H1 (cell line): ENCODE results near the gene CCDC40. TPM values are rescaled to one million over a fixed set of nuclear protein-coding genes. Genes with fewer than 3 reads are reported as not detected.

Experiments used
- CTCF ChIA-PET: fragments of 300-600 bp; sonication (Branson Sonifier 250); formaldehyde crosslinking; loops from one replicate; lab custom pipeline; 2021; ENCODE audit not compliant: partially characterized antibody; lab: Charles Lee
- POLR2A ChIA-PET: fragments of 300-600 bp; sonication (Branson Sonifier 250); formaldehyde crosslinking; loops from one replicate; lab custom pipeline; 2021; ENCODE audit warnings: inconsistent platforms; ENCODE audit not compliant: partially characterized antibody; lab: Charles Lee
- DNase-seq, 2 experiments: peaks; one replicate each; pipeline versions ENCODE4 v3.0.0 to v3.0.0-alpha.2; 2010 to 2022; ENCODE audit warnings: low spot score in 2 of 2, low read depth in 1 of 2, mixed read lengths in 1 of 2
- FAIRE-seq: peaks from 2 replicates; lab custom pipeline; 2011; peaks lifted over from hg19 to GRCh38; lab: Jason Lieb, UNC
- H2AFZ ChIP-seq: 2 replicates; pipeline ENCODE4 v1.8.1; 2012; ENCODE audit warnings: low read length, inconsistent platforms
- H2AK5ac ChIP-seq: 2 replicates; pipeline ENCODE4 v1.6.1; 2013; ENCODE audit warnings: low read depth, low read length
- H2BK120ac ChIP-seq: replicated peaks from 2 replicates; pipeline ENCODE3; 2013; ENCODE audit warnings: low read depth, low read length, inconsistent platforms
- H2BK12ac ChIP-seq: 2 replicates; pipeline ENCODE4 v1.6.1; 2013; ENCODE audit warnings: low read depth, low read length
- H2BK15ac ChIP-seq: 2 replicates; pipeline ENCODE4 v1.6.1; 2013; ENCODE audit warnings: low read length
- H2BK20ac ChIP-seq: 2 replicates; pipeline ENCODE4 v1.6.1; 2013; ENCODE audit warnings: low read length
- H2BK5ac ChIP-seq: 2 replicates; pipeline ENCODE4 v1.6.1; 2013; ENCODE audit warnings: low read depth, low read length
- H3K14ac ChIP-seq: 2 replicates; pipeline ENCODE4 v1.6.1; 2013; ENCODE audit warnings: inconsistent platforms; ENCODE audit not compliant: insufficient read length
- H3K18ac ChIP-seq: 2 replicates; pipeline ENCODE4 v1.6.1; 2013; ENCODE audit warnings: low read length; ENCODE audit errors: extremely low read depth
- H3K23ac ChIP-seq: 2 replicates; pipeline ENCODE4 v1.6.1; 2013; ENCODE audit warnings: inconsistent platforms; ENCODE audit not compliant: insufficient read length
- H3K23me2 ChIP-seq: 2 replicates; pipeline ENCODE4 v1.6.1; 2013; ENCODE audit warnings: low read depth, low read length
- H3K27ac ChIP-seq: 2 replicates; pipeline ENCODE4 v1.6.1; 2011; ENCODE audit warnings: low read depth, low read length, inconsistent platforms
- H3K27me3 ChIP-seq, 4 experiments: replicated peaks in 1 of 4; 1 replicate in 1 of 4; 2 replicates in 3 of 4; pipeline versions ENCODE4 v1.6.1 to v1.8.1; 2011 to 2013; ENCODE audit warnings: low read length in 3 of 4, mild to moderate bottlenecking in 3 of 4, inconsistent platforms in 2 of 4, mixed read lengths in 2 of 4, moderate library complexity in 1 of 4; ENCODE audit not compliant: control insufficient read depth in 3 of 4, insufficient read depth in 3 of 4; ENCODE audit errors: extremely low read depth in 1 of 4
- H3K36me3 ChIP-seq, 4 experiments: 2 replicates each; pipeline versions ENCODE4 v1.6.1 to v1.8.1; 2011 to 2013; ENCODE audit warnings: mild to moderate bottlenecking in 4 of 4, low read length in 3 of 4, moderate library complexity in 2 of 4, control low read depth in 1 of 4, inconsistent platforms in 1 of 4; ENCODE audit not compliant: insufficient read depth in 4 of 4, control insufficient read depth in 2 of 4
- H3K4ac ChIP-seq: replicated peaks from 2 replicates; pipeline ENCODE3; 2013; ENCODE audit warnings: low read length, low read depth, mixed read lengths, inconsistent platforms; ENCODE audit not compliant: insufficient read length
- H3K4me1 ChIP-seq, 4 experiments: replicated peaks in 1 of 4; 1 replicate in 1 of 4; 2 replicates in 3 of 4; pipeline versions ENCODE4 v1.6.1 to v1.8.1; 2011 to 2013; ENCODE audit warnings: low read length in 3 of 4, inconsistent platforms in 2 of 4, mixed read lengths in 1 of 4; ENCODE audit not compliant: insufficient read depth in 4 of 4, control insufficient read depth in 3 of 4
- H3K4me2 ChIP-seq, 2 experiments: 2 replicates each; pipeline versions ENCODE4 v1.6.1 to v1.8.1; 2011 to 2013; ENCODE audit warnings: low read depth in 2 of 2, low read length in 2 of 2, control low read depth in 1 of 2, inconsistent platforms in 1 of 2, mild to moderate bottlenecking in 1 of 2; ENCODE audit not compliant: insufficient read depth in 1 of 2
- H3K4me3 ChIP-seq, 4 experiments: fragments of 200-600, 300-600 bp in 1 of 4; sonication (generic), shearing (Covaris generic), sonication (Bioruptor Twin) in 1 of 4; 2 replicates each; pipeline versions ENCODE4 v1.5.1 to v1.8.1; 2011 to 2016; ENCODE audit warnings: low read length in 4 of 4, low read depth in 3 of 4, control low read depth in 2 of 4, inconsistent platforms in 2 of 4, mild to moderate bottlenecking in 2 of 4, mixed read lengths in 1 of 4, moderate library complexity in 1 of 4; ENCODE audit not compliant: insufficient read depth in 2 of 4; ENCODE audit errors: extremely low read depth in 1 of 4
- H3K56ac ChIP-seq: replicated peaks from 2 replicates; pipeline ENCODE3; 2013; ENCODE audit warnings: low read depth, mild to moderate bottlenecking, mixed read lengths, low read length, inconsistent platforms; ENCODE audit not compliant: insufficient read length
- H3K79me1 ChIP-seq: 2 replicates; pipeline ENCODE4 v1.6.1; 2013; ENCODE audit warnings: low read depth, low read length, control low read depth
- H3K79me2 ChIP-seq, 2 experiments: 2 replicates each; pipeline versions ENCODE4 v1.6.1 to v1.8.1; 2012 to 2013; ENCODE audit warnings: low read length in 2 of 2, mild to moderate bottlenecking in 2 of 2, inconsistent platforms in 1 of 2; ENCODE audit not compliant: insufficient read depth in 2 of 2, control insufficient read depth in 1 of 2
- H3K9ac ChIP-seq, 4 experiments: replicated peaks in 1 of 4; 1 replicate in 1 of 4; 2 replicates in 3 of 4; pipeline versions ENCODE4 v1.6.1 to v1.8.1; 2011 to 2013; ENCODE audit warnings: low read depth in 3 of 4, low read length in 3 of 4, control low read depth in 2 of 4, mild to moderate bottlenecking in 2 of 4, moderate library complexity in 2 of 4, inconsistent platforms in 1 of 4; ENCODE audit errors: extremely low read depth in 1 of 4
- H3K9me3 ChIP-seq, 2 experiments: 2 replicates each; pipeline versions ENCODE4 v1.6.1 to v1.8.1; 2012 to 2013; ENCODE audit warnings: mild to moderate bottlenecking in 2 of 2, moderate library complexity in 2 of 2, control low read depth in 1 of 2, inconsistent platforms in 1 of 2, low read depth in 1 of 2, low read length in 1 of 2, mixed read lengths in 1 of 2; ENCODE audit not compliant: insufficient read depth in 2 of 2
- H4K20me1 ChIP-seq, 2 experiments: replicated peaks in 1 of 2; 2 replicates each; pipeline versions ENCODE3 to v1.8.1; 2011 to 2013; ENCODE audit warnings: inconsistent platforms in 2 of 2, low read length in 2 of 2, mild to moderate bottlenecking in 1 of 2; ENCODE audit not compliant: insufficient read depth in 2 of 2, control insufficient read depth in 1 of 2
- H4K5ac ChIP-seq: 2 replicates; pipeline ENCODE4 v1.6.1; 2013; ENCODE audit warnings: low read length, low read depth, mixed read lengths, inconsistent platforms; ENCODE audit not compliant: insufficient read length
- H4K8ac ChIP-seq: 2 replicates; pipeline ENCODE4 v1.8.0; 2013; ENCODE audit warnings: mild to moderate bottlenecking, moderate library complexity, low read length, inconsistent platforms; ENCODE audit not compliant: insufficient read depth; ENCODE audit errors: extremely low read depth
- H4K91ac ChIP-seq: replicated peaks from 2 replicates; pipeline ENCODE3; 2013; ENCODE audit warnings: low read length, mixed read lengths, inconsistent platforms; ENCODE audit not compliant: insufficient read length
- ASH2L ChIP-seq: fragments of 200-600, 300-600 bp; sonication (generic); IDR thresholded peaks from one replicate; pipeline ENCODE4 v1.7.1; 2017; ENCODE audit warnings: low read length
- BCL11A ChIP-seq, 2 experiments: IDR thresholded peaks; one replicate each; pipeline ENCODE4 v1.6.1; 2011; ENCODE audit warnings: low read depth in 2 of 2, low read length in 2 of 2, mild to moderate bottlenecking in 2 of 2
- EZH2 ChIP-seq: fragments of 200-600 bp; sonication (generic); IDR thresholded peaks from 2 replicates; pipeline ENCODE4 v1.7.1; 2012; ENCODE audit warnings: low read depth, mild to moderate bottlenecking, moderate library complexity, low read length, inconsistent platforms; ENCODE audit not compliant: severe bottlenecking
- KDM4A ChIP-seq: IDR thresholded peaks from one replicate; pipeline ENCODE4 v1.7.1; 2012; ENCODE audit warnings: low read depth, mild to moderate bottlenecking, moderate library complexity, low read length, inconsistent platforms; ENCODE audit not compliant: severe bottlenecking
- KDM5A ChIP-seq: fragments of 200-600 bp; IDR thresholded peaks from 2 replicates; pipeline ENCODE4 v1.7.1; 2012; ENCODE audit warnings: mild to moderate bottlenecking, low read length, inconsistent platforms, mixed read lengths
- MAFK ChIP-seq: IDR thresholded peaks from 2 replicates; pipeline ENCODE4 v1.6.1; 2012; ENCODE audit warnings: low read depth, mild to moderate bottlenecking, improper control_type of control experiment, low read length
- NANOG ChIP-seq: IDR thresholded peaks from 2 replicates; pipeline ENCODE4 v1.6.1; 2011; ENCODE audit warnings: low read length, low read depth, mild to moderate bottlenecking, inconsistent platforms; ENCODE audit not compliant: insufficient read depth, poor library complexity, severe bottlenecking
- PHF8 ChIP-seq: fragments of 200-600 bp; sonication (generic); conservative IDR thresholded peaks from 2 replicates; pipeline ENCODE4 v1.7.1; 2012; ENCODE audit warnings: low read depth, mild to moderate bottlenecking, inconsistent platforms, low read length, moderate library complexity
- POU5F1 ChIP-seq: IDR thresholded peaks from 2 replicates; pipeline ENCODE4 v1.6.1; 2011; ENCODE audit warnings: low read depth, mild to moderate bottlenecking, low read length, moderate library complexity
- SP4 ChIP-seq: IDR thresholded peaks from 2 replicates; pipeline ENCODE4 v1.6.1; 2012; ENCODE audit warnings: low read length, inconsistent platforms
- TAF1 ChIP-seq: IDR thresholded peaks from 2 replicates; pipeline ENCODE4 v1.6.1; 2011; ENCODE audit warnings: mild to moderate bottlenecking, low read depth, low read length
- TBP ChIP-seq: IDR thresholded peaks from 2 replicates; pipeline ENCODE4 v1.6.1; 2011; ENCODE audit warnings: low read depth, low read length, improper control_type of control experiment
- YY1 ChIP-seq: IDR thresholded peaks from 2 replicates; pipeline ENCODE4 v1.6.1; 2011; ENCODE audit warnings: low read depth, mild to moderate bottlenecking, low read length
- WGBS, 2 experiments: shearing (Covaris generic) in 1 of 2; methylation state at CpG; one replicate each; pipeline versions ENCODE4 v1.1.6 to v1.1.7; 2013 to 2015; ENCODE audit warnings: low lambda C conversion rate in 2 of 2, mixed read lengths in 2 of 2, inconsistent platforms in 1 of 2, low coverage in 1 of 2, missing lambda C conversion rate in 1 of 2; ENCODE audit not compliant: insufficient replicate concordance in 2 of 2, insufficient coverage in 1 of 2, insufficient read length in 1 of 2; ENCODE audit errors: extremely low coverage in 1 of 2, missing lambda C conversion rate in 1 of 2; 5-methylcytosine and 5-hydroxymethylcytosine counted together
- polyA plus RNA-seq, 7 experiments: library from polyadenylated mRNA; depleted of rRNA in 3 of 7; stranded (reverse) in 5 of 7; unstranded in 2 of 7; fragments of >200 nt in 5 of 7; fragments of 200-250 nt in 2 of 7; gene quantifications; 1 replicate in 5 of 7; 2 replicates in 1 of 7; 4 replicates in 1 of 7; pipeline versions ENCODE4 v1.2.1 to v1.2.3, GENCODE V29; 2011 to 2013; ENCODE audit warnings: missing spikeins in 2 of 7, mixed read lengths in 2 of 7
- total RNA-seq: library from RNA; stranded (reverse); fragmentation: NEBNext Ultra II Directional; extraction: Animal tissue kit (Norgen Biotek cat#: 25700); gene quantifications from 2 replicates; pipeline ENCODE4 v1.2.1, GENCODE V29; 2021

CCDC40 gene
- total and polyA plus RNA-seq, 2 of the 8 experiments (the other 6 are each of a cell fraction or from before 2014, with no cell fraction given): 4.1 to 11.5 TPM

DNA sequence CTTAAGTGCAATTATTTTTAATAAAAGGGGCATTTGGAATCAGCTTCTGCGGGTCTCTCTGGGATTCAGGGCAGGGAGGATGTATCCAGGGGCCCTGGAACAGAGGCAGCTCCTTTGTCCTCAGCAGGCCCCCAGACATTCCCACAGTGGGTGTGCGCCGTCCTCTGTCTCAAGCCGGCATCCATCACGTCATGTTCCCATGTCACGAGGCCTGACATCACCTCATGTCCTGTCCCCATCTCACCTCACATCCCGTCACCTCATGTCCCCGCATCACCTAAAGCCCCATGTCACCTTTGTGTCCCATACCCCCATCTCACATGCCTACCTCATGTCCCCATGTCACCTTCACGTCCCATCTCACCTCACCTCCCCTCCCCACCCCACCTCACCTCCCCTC is 83.4 kb downstream of the CCDC40 start:
- H3K23me2 ChIP-seq: no peaks in the 10 kb centered on the region
- WGBS, 2 experiments: 85 to 100% methylated on average over 1 to 6 of the region's 9 CpGs
- H3K4ac ChIP-seq: no peak overlapping the region
- no peak overlapping the region for H3K9ac ChIP-seq
- H2BK5ac ChIP-seq: no peak overlapping the region
- H3K23ac ChIP-seq: no peak overlapping the region
- ChIA-PET CTCF (interaction anchor here (0.9 to 2.0 kb wide), 3 partner anchors 10 to 36 kb away, joined by 3 to 8 read pairs (median 3); partner anchors contain the start of gene GAA), POLR2A (interaction anchor here (1.1 to 10.0 kb wide), 5 partner anchors 9 to 31 kb away, joined by 4 to 103 read pairs (median 8); partner anchors contain the start of gene GAA)
- no peak overlapping the region for H2AFZ ChIP-seq
- no peaks in the 10 kb centered on the region for H3K9me3 ChIP-seq
- DNase-seq (no peak), FAIRE-seq (no peak)
- no peak overlapping the region for H3K56ac ChIP-seq
- H2BK12ac ChIP-seq: no peak overlapping the region
- peaks cover 0 to 14% (median 11%) of the 10 kb centered on the region in 4 experiments; a peak in 6 of 7 replicates for H3K4me1 ChIP-seq
- no peaks in the 10 kb centered on the region for H4K20me1 ChIP-seq
- H4K5ac ChIP-seq: no peak overlapping the region
- 0 out of 2 replicates have a peak overlapping the region, but pooled peaks have one; percentile 34 for H2BK20ac ChIP-seq
- no peak overlapping the region for H2BK15ac ChIP-seq
- H3K79me1 ChIP-seq: no peaks in the 10 kb centered on the region
- H2BK120ac ChIP-seq: no peak overlapping the region
- H3K18ac ChIP-seq: no peak overlapping the region
- no peak overlapping the region for H4K8ac ChIP-seq
- H3K36me3 ChIP-seq: no peaks in the 10 kb centered on the region
- no peak overlapping the region for H3K27ac ChIP-seq
- no peak overlapping the region for H3K4me3 ChIP-seq
- no peaks in the 10 kb centered on the region for H3K79me2 ChIP-seq
- H3K27me3 ChIP-seq: no peaks in the 10 kb centered on the region
- no peak overlapping the region for H4K91ac ChIP-seq
- H2AK5ac ChIP-seq: no peak overlapping the region
- no peak overlapping the region for H3K14ac ChIP-seq
- no peak overlapping the region for H3K4me2 ChIP-seq
- no peak for TF ChIP-seq TBP
- TF ChIP-seq EZH2: no peak
- TF ChIP-seq ASH2L: no peak
- no peak for TF ChIP-seq PHF8
- no peak for TF ChIP-seq BCL11A (IDR thresholded peaks at IDR 0.05; ENCODE audit: low read depth in 2 of 2, low read length in 2 of 2)
- no peak for TF ChIP-seq YY1
- TF ChIP-seq TAF1: no peak
- TF ChIP-seq KDM4A: no peak
- no peak for TF ChIP-seq MAFK
- no peak for TF ChIP-seq SP4
- TF ChIP-seq KDM5A: no peak
- TF ChIP-seq POU5F1: no peak
- no peak for TF ChIP-seq NANOG
